ENCODE measurements around the gene TXNRD3.

TXNRD3 gene

DNA sequence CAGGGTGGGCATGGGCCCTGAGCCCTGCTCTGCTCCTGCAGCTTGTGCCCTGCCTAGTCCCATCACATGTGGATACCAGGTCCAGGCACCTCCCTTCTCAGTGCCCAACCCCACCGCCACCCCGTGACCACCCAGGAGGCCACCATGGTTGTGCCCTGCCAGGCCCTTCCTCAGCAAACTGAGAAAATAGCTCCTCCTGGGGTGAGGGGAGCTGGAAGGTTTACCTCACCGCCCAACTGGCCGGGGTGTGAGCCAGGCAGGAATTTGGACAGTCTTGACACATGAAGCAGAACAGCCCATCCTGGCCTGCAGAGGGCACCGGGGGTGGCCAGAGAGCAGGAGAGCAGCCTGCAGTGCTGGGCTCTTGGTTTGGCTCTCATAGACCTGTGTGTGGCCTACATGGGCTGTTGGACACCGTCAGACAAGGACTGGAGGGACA lies 84.8 kb downstream of the TXNRD3 start:
- ATAC-seq (ENCODE audit: insufficient read depth, low read depth), result no peak

DNA sequence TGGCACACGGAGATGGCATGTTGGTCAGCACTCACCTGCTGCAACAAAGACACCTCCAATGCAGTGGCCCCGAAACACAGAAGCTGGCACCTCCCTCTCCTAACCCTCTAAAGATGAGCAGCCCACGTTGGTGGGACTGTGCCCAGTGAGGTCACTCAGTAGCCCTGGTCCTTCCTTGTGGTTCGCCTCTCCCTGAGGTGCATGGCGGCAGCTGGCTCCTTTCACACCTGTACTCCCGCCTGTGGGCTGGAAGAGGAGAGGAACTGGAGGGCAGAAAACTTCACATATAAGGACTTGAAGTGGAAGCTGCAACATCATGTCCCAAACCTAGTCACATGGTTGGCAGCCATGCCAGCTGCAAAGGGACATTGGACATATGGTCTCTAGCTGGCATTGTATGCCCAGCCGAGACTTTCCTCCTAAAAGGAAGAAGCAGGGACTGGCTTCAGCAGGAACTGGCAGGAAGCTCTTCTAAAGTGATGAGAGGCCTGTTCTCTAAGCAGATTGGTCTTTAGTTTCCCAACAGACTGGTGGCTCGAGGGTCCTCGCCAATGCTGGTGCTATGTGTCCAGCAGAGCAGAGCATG lies 85.4 kb downstream of the TXNRD3 start:
- H3K27ac ChIP-seq (ENCODE audit: low read length), result no peak overlapping the region
- no peak overlapping the region for H3K4me2 ChIP-seq (ENCODE audit: insufficient read depth, low read length)
- no peaks in the 10 kb centered on the region for H3K4me1 ChIP-seq (ENCODE audit: insufficient read depth, low read length)
- TF ChIP-seq, protein P1, sequence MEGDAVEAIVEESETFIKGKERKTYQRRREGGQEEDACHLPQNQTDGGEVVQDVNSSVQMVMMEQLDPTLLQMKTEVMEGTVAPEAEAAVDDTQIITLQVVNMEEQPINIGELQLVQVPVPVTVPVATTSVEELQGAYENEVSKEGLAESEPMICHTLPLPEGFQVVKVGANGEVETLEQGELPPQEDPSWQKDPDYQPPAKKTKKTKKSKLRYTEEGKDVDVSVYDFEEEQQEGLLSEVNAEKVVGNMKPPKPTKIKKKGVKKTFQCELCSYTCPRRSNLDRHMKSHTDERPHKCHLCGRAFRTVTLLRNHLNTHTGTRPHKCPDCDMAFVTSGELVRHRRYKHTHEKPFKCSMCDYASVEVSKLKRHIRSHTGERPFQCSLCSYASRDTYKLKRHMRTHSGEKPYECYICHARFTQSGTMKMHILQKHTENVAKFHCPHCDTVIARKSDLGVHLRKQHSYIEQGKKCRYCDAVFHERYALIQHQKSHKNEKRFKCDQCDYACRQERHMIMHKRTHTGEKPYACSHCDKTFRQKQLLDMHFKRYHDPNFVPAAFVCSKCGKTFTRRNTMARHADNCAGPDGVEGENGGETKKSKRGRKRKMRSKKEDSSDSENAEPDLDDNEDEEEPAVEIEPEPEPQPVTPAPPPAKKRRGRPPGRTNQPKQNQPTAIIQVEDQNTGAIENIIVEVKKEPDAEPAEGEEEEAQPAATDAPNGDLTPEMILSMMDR (IDR thresholded peaks at IDR 0.05; ENCODE audit: borderline replicate concordance, extremely low read depth, low read length, poor library complexity, severe bottlenecking), result no peak
- no peak for TF ChIP-seq EZH2 (IDR thresholded peaks at IDR 0.05; ENCODE audit: borderline replicate concordance, low read depth, low read length, severe bottlenecking)
- no peak overlapping the region for H3K9ac ChIP-seq (ENCODE audit: low read depth, low read length)
- H3K9me3 ChIP-seq (ENCODE audit: insufficient read depth, low read length, severe bottlenecking), result no peaks in the 10 kb centered on the region
- H3K27me3 ChIP-seq (ENCODE audit: insufficient read depth, low read length, poor library complexity), result no peaks in the 10 kb centered on the region
- no peaks in the 10 kb centered on the region for H3K36me3 ChIP-seq (ENCODE audit: insufficient read depth, low read length)
- H4K20me1 ChIP-seq (ENCODE audit: insufficient read depth, low read length), result no peaks in the 10 kb centered on the region
- DNase-seq (no peak), ATAC-seq (ENCODE audit: insufficient read depth, low read depth) (no peak)
- H2AFZ ChIP-seq (ENCODE audit: low read depth, low read length), result no peak overlapping the region
- no peaks in the 10 kb centered on the region for H3K79me2 ChIP-seq (ENCODE audit: insufficient read depth, low read length)
- H3K4me3 ChIP-seq (ENCODE audit: low read depth in 1 of 2, low read length in 2 of 2), result no peak overlapping the region

More for the DNA sequence above, 84.8 kb downstream of the TXNRD3 start:
- Histone ChIP-seq H3K4me3 (ENCODE audit: low read depth in 1 of 2, low read length in 2 of 2) (no peak overlapping the region), H3K79me2 (ENCODE audit: insufficient read depth, low read length) (no peaks in the 10 kb centered on the region), H3K36me3 (ENCODE audit: insufficient read depth, low read length) (no peaks in the 10 kb centered on the region), H3K27me3 (ENCODE audit: insufficient read depth, low read length, poor library complexity) (no peaks in the 10 kb centered on the region), H3K9ac (ENCODE audit: low read depth, low read length) (no peak overlapping the region), H2AFZ (ENCODE audit: low read depth, low read length) (no peak overlapping the region), H3K4me1 (ENCODE audit: insufficient read depth, low read length) (no peaks in the 10 kb centered on the region), H3K4me2 (ENCODE audit: insufficient read depth, low read length) (no peak overlapping the region), H4K20me1 (ENCODE audit: insufficient read depth, low read length) (no peaks in the 10 kb centered on the region), H3K9me3 (ENCODE audit: insufficient read depth, low read length, severe bottlenecking) (no peaks in the 10 kb centered on the region), H3K27ac (ENCODE audit: low read length) (no peak overlapping the region)
- TF ChIP-seq EZH2 (IDR thresholded peaks at IDR 0.05; ENCODE audit: borderline replicate concordance, low read depth, low read length, severe bottlenecking), result no peak
- DNase-seq, result no peak

DNA sequence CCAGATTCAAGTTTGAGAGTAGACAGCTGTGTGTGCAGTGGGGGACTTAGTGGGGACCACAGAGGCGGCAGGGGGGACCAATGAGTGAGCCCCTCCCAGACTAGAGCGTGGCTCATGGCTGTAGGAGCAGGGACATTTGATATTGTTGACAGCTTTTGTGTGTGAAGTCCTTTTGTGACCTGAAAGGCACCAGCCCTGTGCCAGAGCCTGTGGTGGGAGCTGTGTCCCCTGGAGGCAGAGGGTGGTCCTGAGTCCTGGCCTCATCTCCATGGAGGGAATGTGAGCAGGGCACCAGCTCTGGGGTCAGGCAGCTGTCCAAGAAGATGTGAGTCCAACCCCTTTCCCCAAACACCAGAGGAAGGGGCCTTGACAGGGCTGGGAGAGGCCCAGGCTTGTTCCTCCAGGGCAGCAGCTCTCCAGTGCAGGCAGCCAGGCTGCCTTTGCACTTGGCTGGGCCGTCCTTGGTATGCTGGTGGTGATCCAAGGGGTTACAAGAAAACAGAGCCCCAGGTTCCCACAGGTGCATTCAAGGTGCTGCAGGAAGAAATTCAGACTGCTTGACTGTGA lies 86.1 kb downstream of the TXNRD3 start:
- Histone ChIP-seq H3K4me2 (ENCODE audit: insufficient read depth, low read length) (no peak overlapping the region), H3K4me3 (ENCODE audit: low read depth in 1 of 2, low read length in 2 of 2) (no peak overlapping the region), H3K79me2 (ENCODE audit: insufficient read depth, low read length) (no peaks in the 10 kb centered on the region), H3K9me3 (ENCODE audit: insufficient read depth, low read length, severe bottlenecking) (no peaks in the 10 kb centered on the region), H3K9ac (ENCODE audit: low read depth, low read length) (no peak overlapping the region), H3K36me3 (ENCODE audit: insufficient read depth, low read length) (no peaks in the 10 kb centered on the region), H3K27ac (ENCODE audit: low read length) (no peak overlapping the region), H3K27me3 (ENCODE audit: insufficient read depth, low read length, poor library complexity) (no peaks in the 10 kb centered on the region), H2AFZ (ENCODE audit: low read depth, low read length) (no peak overlapping the region), H3K4me1 (ENCODE audit: insufficient read depth, low read length) (no peaks in the 10 kb centered on the region), H4K20me1 (ENCODE audit: insufficient read depth, low read length) (no peaks in the 10 kb centered on the region)
- DNase-seq (no peak), ATAC-seq (ENCODE audit: insufficient read depth, low read depth) (no peak)
- no peak for TF ChIP-seq EZH2 (IDR thresholded peaks at IDR 0.05; ENCODE audit: borderline replicate concordance, low read depth, low read length, severe bottlenecking)
- TF ChIP-seq, protein P1 (IDR thresholded peaks at IDR 0.05; ENCODE audit: borderline replicate concordance, extremely low read depth, low read length, poor library complexity, severe bottlenecking), result no peak

GRCh38 chr3:126567696-126568438 lies 87.1 kb downstream of the TXNRD3 start:
- H3K27me3 ChIP-seq (ENCODE audit: insufficient read depth, low read length, poor library complexity), result no peaks in the 10 kb centered on the region
- no peaks in the 10 kb centered on the region for H3K36me3 ChIP-seq (ENCODE audit: insufficient read depth, low read length)
- H3K9ac ChIP-seq (ENCODE audit: low read depth, low read length), result no peak overlapping the region
- no peaks in the 10 kb centered on the region for H3K79me2 ChIP-seq (ENCODE audit: insufficient read depth, low read length)
- no peak overlapping the region for H3K4me3 ChIP-seq (ENCODE audit: low read depth in 1 of 2, low read length in 2 of 2)
- TF ChIP-seq, protein P1 (IDR thresholded peaks at IDR 0.05; ENCODE audit: borderline replicate concordance, extremely low read depth, low read length, poor library complexity, severe bottlenecking), result no peak
- TF ChIP-seq EZH2 (IDR thresholded peaks at IDR 0.05; ENCODE audit: borderline replicate concordance, low read depth, low read length, severe bottlenecking), result no peak
- no peaks in the 10 kb centered on the region for H3K4me1 ChIP-seq (ENCODE audit: insufficient read depth, low read length)
- no peaks in the 10 kb centered on the region for H3K9me3 ChIP-seq (ENCODE audit: insufficient read depth, low read length, severe bottlenecking)
- no peak overlapping the region for H3K27ac ChIP-seq (ENCODE audit: low read length)
- ATAC-seq (ENCODE audit: insufficient read depth, low read depth) (no peak), DNase-seq (no peak)
- no peaks in the 10 kb centered on the region for H4K20me1 ChIP-seq (ENCODE audit: insufficient read depth, low read length)
- no peak overlapping the region for H3K4me2 ChIP-seq (ENCODE audit: insufficient read depth, low read length)
- no peak overlapping the region for H2AFZ ChIP-seq (ENCODE audit: low read depth, low read length)
